GM23338 (cell line): ENCODE data around the gene NOVA1. TPM values are rescaled to one million over a fixed set of nuclear protein-coding genes. Genes with fewer than 3 reads are reported as not detected.

Experiments
- ATAC-seq: fragments of 200-7000 bp; cut with Tn5 transposase; 3 replicates; pipeline ENCODE4 v1.9.1; 2020
- DNase-seq: peaks from one replicate; pipeline ENCODE4 v3.0.0-alpha.2; 2015; ENCODE audit warnings: low spot score
- H2AFZ ChIP-seq: fragments of 200-600 bp; sonication (generic); 2 replicates; pipeline ENCODE4 v1.8.0; 2016; ENCODE audit warnings: antibody characterized with exemption, mild to moderate bottlenecking, moderate library complexity
- H3F3A ChIP-seq: fragments of 200-600 bp; sonication (generic); replicated peaks from 2 replicates; pipeline ENCODE4 v1.8.0; 2017; ENCODE audit warnings: antibody characterized with exemption, mixed run types, low read depth
- H3K27ac ChIP-seq: fragments of 200-600 bp; sonication (generic); 2 replicates; pipeline ENCODE4 v1.6.1; 2016; ENCODE audit warnings: low read depth
- H3K27me3 ChIP-seq: fragments of 200-600 bp; sonication (generic); 2 replicates; pipeline ENCODE4 v1.8.0; 2016; ENCODE audit warnings: mild to moderate bottlenecking, mixed run types, moderate library complexity; ENCODE audit not compliant: insufficient read depth
- H3K36me3 ChIP-seq: fragments of 200-600 bp; sonication (generic); 2 replicates; pipeline ENCODE4 v1.8.0; 2016; ENCODE audit warnings: mild to moderate bottlenecking; ENCODE audit not compliant: insufficient read depth
- H3K4me1 ChIP-seq: fragments of 200-600 bp; sonication (generic); 2 replicates; pipeline ENCODE4 v1.8.0; 2016; ENCODE audit warnings: mild to moderate bottlenecking, moderate library complexity; ENCODE audit not compliant: insufficient read depth
- H3K4me2 ChIP-seq: fragments of 200-600 bp; sonication (generic); 2 replicates; pipeline ENCODE4 v1.7.1; 2017; ENCODE audit warnings: mixed run types
- H3K4me3 ChIP-seq: fragments of 200-600 bp; sonication (generic); 2 replicates; pipeline ENCODE4 v1.6.1; 2016; ENCODE audit warnings: mixed run types
- H3K79me2 ChIP-seq: fragments of 200-600 bp; sonication (generic); replicated peaks from 2 replicates; pipeline ENCODE4 v1.8.0; 2017; ENCODE audit warnings: mild to moderate bottlenecking; ENCODE audit not compliant: insufficient read depth
- H3K9me2 ChIP-seq: fragments of 200-600 bp; sonication (generic); 2 replicates; pipeline ENCODE4 v1.8.0; 2017; ENCODE audit not compliant: insufficient read depth
- H4K20me1 ChIP-seq: fragments of 200-600 bp; sonication (generic); replicated peaks from 2 replicates; pipeline ENCODE4 v1.8.0; 2017; ENCODE audit warnings: mild to moderate bottlenecking; ENCODE audit not compliant: insufficient read depth
- H3K27ac Mint-ChIP-seq: 2 replicates; pipeline ENCODE4 v1.8.0; 2020; ENCODE audit warnings: inconsistent platforms, mild to moderate bottlenecking, moderate library complexity, mixed read lengths
- H3K27me3 Mint-ChIP-seq: 3 replicates; pipeline ENCODE4 v1.8.0; 2022; ENCODE audit warnings: low read depth, mild to moderate bottlenecking, moderate library complexity, mixed read lengths, inconsistent platforms; ENCODE audit not compliant: insufficient read depth, poor library complexity
- H3K36me3 Mint-ChIP-seq: 3 replicates; pipeline ENCODE4 v1.8.0; 2021; ENCODE audit warnings: low read depth, mild to moderate bottlenecking, inconsistent platforms, moderate library complexity, mixed read lengths
- H3K4me1 Mint-ChIP-seq: 3 replicates; pipeline ENCODE4 v1.8.0; 2020; ENCODE audit warnings: mild to moderate bottlenecking, inconsistent platforms, mixed read lengths
- H3K4me3 Mint-ChIP-seq: 3 replicates; pipeline ENCODE4 v1.8.0; 2021; ENCODE audit warnings: moderate library complexity, mild to moderate bottlenecking, inconsistent platforms, mixed read lengths
- H3K9me3 Mint-ChIP-seq: 3 replicates; pipeline ENCODE4 v1.8.0; 2020; ENCODE audit warnings: moderate library complexity, mild to moderate bottlenecking, inconsistent platforms, mixed read lengths
- CREB1 ChIP-seq: fragments of 250-450 bp; sonication (Bioruptor Pico); IDR thresholded peaks from 2 replicates; pipeline ENCODE4 v1.5.0; 2020; ENCODE audit warnings: low read depth, mild to moderate bottlenecking, moderate library complexity
- CTCF ChIP-seq, 2 experiments: fragments of 200-600 bp in 1 of 2; sonication (generic) in 1 of 2; conservative IDR thresholded peaks; 2 replicates each; pipeline versions ENCODE4 v1.5.1 to v1.6.1; 2016 to 2017; ENCODE audit warnings: antibody characterized with exemption in 2 of 2, low read depth in 2 of 2, mild to moderate bottlenecking in 2 of 2, moderate library complexity in 1 of 2
- EZH2 ChIP-seq: fragments of 200-600 bp; sonication (generic); IDR thresholded peaks from one replicate; pipeline ENCODE4 v1.8.0; 2017; ENCODE audit warnings: antibody characterized with exemption, mild to moderate bottlenecking, low read depth; ENCODE audit not compliant: unreplicated experiment
- EZH2phosphoT487 ChIP-seq: fragments of 200-600 bp; sonication (generic); IDR thresholded peaks from one replicate; pipeline ENCODE4 v1.8.1; 2018; ENCODE audit warnings: antibody characterized with exemption; ENCODE audit not compliant: unreplicated experiment
- JUNB ChIP-seq: IDR thresholded peaks from one replicate; pipeline ENCODE4 v1.6.1; 2016; ENCODE audit warnings: antibody characterized with exemption; ENCODE audit not compliant: unreplicated experiment
- NANOG ChIP-seq: IDR thresholded peaks from 2 replicates; pipeline ENCODE4 v1.6.1; 2016; ENCODE audit warnings: antibody characterized with exemption, borderline replicate concordance
- POLR2AphosphoS5 ChIP-seq: IDR thresholded peaks from 2 replicates; pipeline ENCODE4 v1.6.1; 2016; ENCODE audit warnings: antibody characterized with exemption, low read depth
- STAT1 ChIP-seq: IDR thresholded peaks from one replicate; pipeline ENCODE4 v1.6.1; 2016; ENCODE audit warnings: antibody characterized with exemption; ENCODE audit not compliant: unreplicated experiment
- ZNF114 ChIP-seq: fragments of 250-450 bp; sonication (Bioruptor Pico); IDR thresholded peaks from 2 replicates; pipeline ENCODE4 v1.5.0; 2020; ENCODE audit warnings: mild to moderate bottlenecking, moderate library complexity
- ZNF331 ChIP-seq: fragments of 250-450 bp; sonication (Bioruptor Pico); IDR thresholded peaks from 2 replicates; pipeline ENCODE4 v1.5.0; 2020; ENCODE audit warnings: low read depth, mild to moderate bottlenecking, moderate library complexity
- ZNF462 ChIP-seq: fragments of 250-450 bp; sonication (Bioruptor Pico); IDR thresholded peaks from 2 replicates; pipeline ENCODE4 v1.5.0; 2020; ENCODE audit warnings: mild to moderate bottlenecking, moderate library complexity
- polyA plus RNA-seq: library from polyadenylated mRNA; unstranded; fragments of >200 nt; fragmentation: Nextera tagmentation; extraction: Ambion mirVana; gene quantifications from 2 replicates; pipeline ENCODE4 v1.2.1, GENCODE V29; 2016
- total RNA-seq: library from RNA; depleted of rRNA; stranded (reverse); fragments of >200 nt; shearing (Covaris generic); gene quantifications from 2 replicates; pipeline ENCODE4 v1.2.3, GENCODE V29; 2014
- TF ChIP-seq, protein P1 (sequence below): IDR thresholded peaks from one replicate; pipeline ENCODE4 v1.6.1; 2018; ENCODE audit warnings: antibody characterized with exemption; ENCODE audit not compliant: unreplicated experiment
- TF ChIP-seq, protein P2 (sequence below): IDR thresholded peaks from 2 replicates; pipeline ENCODE4 v1.6.1; 2016; ENCODE audit warnings: antibody characterized with exemption

NOVA1 gene
- total and polyA plus RNA-seq, 2 experiments from 2014 or later: 8.1 to 11.6 TPM

- DNase-seq (no peak), ATAC-seq (no peak)
- H4K20me1 ChIP-seq: no peaks in the 10 kb centered on the region
- H3K4me3 Mint-ChIP-seq: peak overlapping the region; percentile 96
- peak overlapping the region; percentile 82; the same call in 1 of the 2 replicates for H2AFZ ChIP-seq
- no peaks in the 10 kb centered on the region for H3K36me3 ChIP-seq
- H3K4me1 Mint-ChIP-seq: peaks cover 31% of the 10 kb centered on the region
- H3K4me3 ChIP-seq: peak overlapping the region; percentile 82
- H3K4me1 ChIP-seq: peaks cover 27% of the 10 kb centered on the region
- no peak for TF ChIP-seq EZH2phosphoT487
- TF ChIP-seq, protein P1, sequence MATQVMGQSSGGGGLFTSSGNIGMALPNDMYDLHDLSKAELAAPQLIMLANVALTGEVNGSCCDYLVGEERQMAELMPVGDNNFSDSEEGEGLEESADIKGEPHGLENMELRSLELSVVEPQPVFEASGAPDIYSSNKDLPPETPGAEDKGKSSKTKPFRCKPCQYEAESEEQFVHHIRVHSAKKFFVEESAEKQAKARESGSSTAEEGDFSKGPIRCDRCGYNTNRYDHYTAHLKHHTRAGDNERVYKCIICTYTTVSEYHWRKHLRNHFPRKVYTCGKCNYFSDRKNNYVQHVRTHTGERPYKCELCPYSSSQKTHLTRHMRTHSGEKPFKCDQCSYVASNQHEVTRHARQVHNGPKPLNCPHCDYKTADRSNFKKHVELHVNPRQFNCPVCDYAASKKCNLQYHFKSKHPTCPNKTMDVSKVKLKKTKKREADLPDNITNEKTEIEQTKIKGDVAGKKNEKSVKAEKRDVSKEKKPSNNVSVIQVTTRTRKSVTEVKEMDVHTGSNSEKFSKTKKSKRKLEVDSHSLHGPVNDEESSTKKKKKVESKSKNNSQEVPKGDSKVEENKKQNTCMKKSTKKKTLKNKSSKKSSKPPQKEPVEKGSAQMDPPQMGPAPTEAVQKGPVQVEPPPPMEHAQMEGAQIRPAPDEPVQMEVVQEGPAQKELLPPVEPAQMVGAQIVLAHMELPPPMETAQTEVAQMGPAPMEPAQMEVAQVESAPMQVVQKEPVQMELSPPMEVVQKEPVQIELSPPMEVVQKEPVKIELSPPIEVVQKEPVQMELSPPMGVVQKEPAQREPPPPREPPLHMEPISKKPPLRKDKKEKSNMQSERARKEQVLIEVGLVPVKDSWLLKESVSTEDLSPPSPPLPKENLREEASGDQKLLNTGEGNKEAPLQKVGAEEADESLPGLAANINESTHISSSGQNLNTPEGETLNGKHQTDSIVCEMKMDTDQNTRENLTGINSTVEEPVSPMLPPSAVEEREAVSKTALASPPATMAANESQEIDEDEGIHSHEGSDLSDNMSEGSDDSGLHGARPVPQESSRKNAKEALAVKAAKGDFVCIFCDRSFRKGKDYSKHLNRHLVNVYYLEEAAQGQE: no peak
- TF ChIP-seq EZH2: no peak
- TF ChIP-seq JUNB: no peak
- no peak for TF ChIP-seq POLR2AphosphoS5
- no peak for TF ChIP-seq ZNF114
- TF ChIP-seq CTCF (conservative IDR thresholded peaks at IDR 0.05; ENCODE audit: low read depth in 2 of 2): no peak
- no peak for TF ChIP-seq STAT1
- no peak for TF ChIP-seq ZNF462 (CRISPR knock-in tag)
- no peak for TF ChIP-seq NANOG
- TF ChIP-seq CREB1 (CRISPR knock-in tag): no peak
- TF ChIP-seq, protein P2, sequence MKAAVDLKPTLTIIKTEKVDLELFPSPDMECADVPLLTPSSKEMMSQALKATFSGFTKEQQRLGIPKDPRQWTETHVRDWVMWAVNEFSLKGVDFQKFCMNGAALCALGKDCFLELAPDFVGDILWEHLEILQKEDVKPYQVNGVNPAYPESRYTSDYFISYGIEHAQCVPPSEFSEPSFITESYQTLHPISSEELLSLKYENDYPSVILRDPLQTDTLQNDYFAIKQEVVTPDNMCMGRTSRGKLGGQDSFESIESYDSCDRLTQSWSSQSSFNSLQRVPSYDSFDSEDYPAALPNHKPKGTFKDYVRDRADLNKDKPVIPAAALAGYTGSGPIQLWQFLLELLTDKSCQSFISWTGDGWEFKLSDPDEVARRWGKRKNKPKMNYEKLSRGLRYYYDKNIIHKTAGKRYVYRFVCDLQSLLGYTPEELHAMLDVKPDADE: no peak
- no peak for TF ChIP-seq ZNF331 (CRISPR knock-in tag)
- H3K4me2 ChIP-seq: peak overlapping the region; percentile 84
- H3K27ac Mint-ChIP-seq: no peak overlapping the region; the same call in 1 of the 2 replicates
- no peak overlapping the region for H3K27ac ChIP-seq
- no peaks in the 10 kb centered on the region for H3F3A ChIP-seq
- peaks cover 7% of the 10 kb centered on the region for H3K27me3 Mint-ChIP-seq
- no peaks in the 10 kb centered on the region for H3K36me3 Mint-ChIP-seq
- no peaks in the 10 kb centered on the region for H3K9me3 Mint-ChIP-seq
- no peaks in the 10 kb centered on the region for H3K9me2 ChIP-seq
- H3K79me2 ChIP-seq: peaks cover 21% of the 10 kb centered on the region
- H3K27me3 ChIP-seq: 0 out of 2 replicates have a peak, but pooled peaks cover 9% of the 10 kb centered on the region
Observed at GRCh38 chr14:26595926-26596542, 1.8 kb downstream of the NOVA1 start.
